Measurements from ENCODE around the gene APOBEC3C.
"Not testable (repeated sequence)": the region's sequence is repeated elsewhere in the genome, so short reads cannot be mapped to it uniquely, and the experiment has no call there.

Gene APOBEC3C

GRCh38 chr22:39066442-39067276, 52.6 kb downstream of the APOBEC3C start:
- DNase-seq: not testable (repeated sequence)

GRCh38 chr22:39068033-39068785, 54.2 kb downstream of the APOBEC3C start:
- no peak for DNase-seq
